Lower leg skin (tissue), 3 donors: Measurements from ENCODE around the gene FCAMR.

Experiments used
- POLR2A ChIP-seq, 2 donors: fragments of 450-650 bp; IDR thresholded peaks; one replicate each; pipeline ENCODE4 v1.6.1; 2016 to 2017; ENCODE audit warnings: antibody characterized with exemption in 2 of 2, mild to moderate bottlenecking in 1 of 2, moderate library complexity in 1 of 2
- TF ChIP-seq, protein P1 (sequence below), 3 donors: fragments of 450-650 bp; IDR thresholded peaks; one replicate each; pipeline ENCODE4 v1.5.1; 2016; ENCODE audit warnings: antibody characterized with exemption in 3 of 3, mild to moderate bottlenecking in 3 of 3, moderate library complexity in 2 of 3

DNA sequence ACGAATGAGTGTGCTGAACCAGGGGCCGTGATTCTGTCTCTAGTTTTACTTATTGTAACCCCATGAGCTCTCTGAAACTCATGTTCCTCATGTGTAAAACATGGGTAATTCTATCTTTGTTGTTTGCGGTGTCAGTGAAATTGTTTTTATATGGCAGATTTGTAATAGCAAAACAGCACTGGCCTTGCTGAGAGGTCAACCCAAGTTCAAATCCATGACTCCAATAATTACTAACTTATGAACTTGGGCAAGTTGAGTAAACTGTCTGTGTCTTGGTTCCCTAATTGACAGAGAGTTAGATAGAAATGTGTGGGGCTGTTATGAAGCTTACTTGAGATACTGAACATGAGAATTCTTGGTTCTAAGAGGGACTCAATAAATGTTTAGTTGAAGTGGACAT, 44.5 kb upstream of the FCAMR start:
- TF ChIP-seq POLR2A (IDR thresholded peaks at IDR 0.05), result no peak
- TF ChIP-seq, protein P1, sequence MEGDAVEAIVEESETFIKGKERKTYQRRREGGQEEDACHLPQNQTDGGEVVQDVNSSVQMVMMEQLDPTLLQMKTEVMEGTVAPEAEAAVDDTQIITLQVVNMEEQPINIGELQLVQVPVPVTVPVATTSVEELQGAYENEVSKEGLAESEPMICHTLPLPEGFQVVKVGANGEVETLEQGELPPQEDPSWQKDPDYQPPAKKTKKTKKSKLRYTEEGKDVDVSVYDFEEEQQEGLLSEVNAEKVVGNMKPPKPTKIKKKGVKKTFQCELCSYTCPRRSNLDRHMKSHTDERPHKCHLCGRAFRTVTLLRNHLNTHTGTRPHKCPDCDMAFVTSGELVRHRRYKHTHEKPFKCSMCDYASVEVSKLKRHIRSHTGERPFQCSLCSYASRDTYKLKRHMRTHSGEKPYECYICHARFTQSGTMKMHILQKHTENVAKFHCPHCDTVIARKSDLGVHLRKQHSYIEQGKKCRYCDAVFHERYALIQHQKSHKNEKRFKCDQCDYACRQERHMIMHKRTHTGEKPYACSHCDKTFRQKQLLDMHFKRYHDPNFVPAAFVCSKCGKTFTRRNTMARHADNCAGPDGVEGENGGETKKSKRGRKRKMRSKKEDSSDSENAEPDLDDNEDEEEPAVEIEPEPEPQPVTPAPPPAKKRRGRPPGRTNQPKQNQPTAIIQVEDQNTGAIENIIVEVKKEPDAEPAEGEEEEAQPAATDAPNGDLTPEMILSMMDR (IDR thresholded peaks at IDR 0.05), result no peak
